ENCODE data around the gene ARHGAP29. TPM values are rescaled to one million over a fixed set of nuclear protein-coding genes. Genes with fewer than 3 reads are reported as not detected.

The ARHGAP29 gene
- total RNA-seq, 2 experiments from 2014 or later = not detected

- POLR2A ChIA-PET = no interaction called here
- CTCF ChIA-PET = interaction anchor here (0.6 to 0.8 kb wide), 2 partner anchors 10 to 367 kb away, joined by 3 read pairs; no protein-coding TSS in a partner anchor
These were observed 32.5 kb upstream of the ARHGAP29 start for GRCh38 chr1:94269921-94270320.

- ChIA-PET POLR2A (no interaction called here), CTCF (no interaction called here)
These were observed 28.5 kb upstream of the ARHGAP29 start for GRCh38 chr1:94265906-94266305.

GRCh38 chr1:94265011-94265422 lies 27.6 kb upstream of the ARHGAP29 start:
- ChIA-PET CTCF (no interaction called here), POLR2A (interaction anchor here (0.6 kb wide), 1 partner anchor 392 kb away, joined by 6 read pairs; no protein-coding TSS in a partner anchor)

- CTCF ChIA-PET = interaction anchor here (1.0 kb wide), 1 partner anchor 10 kb away, joined by 3 read pairs; no protein-coding TSS in a partner anchor
These were observed 23.4 kb upstream of the ARHGAP29 start for GRCh38 chr1:94260635-94261387.

GRCh38 chr1:94259635-94260289 lies 22.4 kb upstream of the ARHGAP29 start:
- CTCF ChIA-PET = interaction anchor here (1.0 kb wide), 1 partner anchor 11 kb away, joined by 3 read pairs; no protein-coding TSS in a partner anchor

More at GRCh38 chr1:94260635-94261387, 23.4 kb upstream of the ARHGAP29 start:
- POLR2A ChIA-PET = no interaction called here

GRCh38 chr1:94258873-94259331 lies 21.5 kb upstream of the ARHGAP29 start:
- CTCF ChIA-PET = interaction anchor here (0.6 kb wide), 1 partner anchor 271 kb away, joined by 4 read pairs; no protein-coding TSS in a partner anchor
- POLR2A ChIA-PET = no interaction called here

More at GRCh38 chr1:94259635-94260289, 22.4 kb upstream of the ARHGAP29 start:
- POLR2A ChIA-PET = no interaction called here

- ChIA-PET CTCF (no interaction called here), POLR2A (no interaction called here)
These were observed 20.1 kb upstream of the ARHGAP29 start for GRCh38 chr1:94257444-94257843.

- CTCF ChIA-PET = interaction anchor here (0.8 kb wide), 1 partner anchor 14 kb away, joined by 3 read pairs; no protein-coding TSS in a partner anchor
- POLR2A ChIA-PET = no interaction called here
These were observed 18.1 kb upstream of the ARHGAP29 start for GRCh38 chr1:94255476-94255875.

- ChIA-PET CTCF (no interaction called here), POLR2A (no interaction called here)
These were observed 16.9 kb upstream of the ARHGAP29 start for GRCh38 chr1:94254073-94254810.

GRCh38 chr1:94253456-94254017 lies 16.2 kb upstream of the ARHGAP29 start:
- ChIA-PET CTCF (no interaction called here), POLR2A (no interaction called here)

- POLR2A ChIA-PET = no interaction called here
- CTCF ChIA-PET = no interaction called here
These were observed 13.0 kb upstream of the ARHGAP29 start for GRCh38 chr1:94250341-94250740.

GRCh38 chr1:94248956-94249688 lies 11.7 kb upstream of the ARHGAP29 start:
- POLR2A ChIA-PET = no interaction called here

GRCh38 chr1:94247138-94248094 lies 10.0 kb upstream of the ARHGAP29 start:
- ChIA-PET CTCF (interaction anchor here (0.5 kb wide), 1 partner anchor 36 kb away, joined by 3 read pairs; no protein-coding TSS in a partner anchor), POLR2A (no interaction called here)

More at GRCh38 chr1:94248956-94249688, 11.7 kb upstream of the ARHGAP29 start:
- CTCF ChIA-PET = no interaction called here

GRCh38 chr1:94246692-94247137 lies 9.3 kb upstream of the ARHGAP29 start:
- ChIA-PET POLR2A (no interaction called here), CTCF (no interaction called here)

GRCh38 chr1:94245747-94246438 lies 8.5 kb upstream of the ARHGAP29 start:
- CTCF ChIA-PET = no interaction called here
- POLR2A ChIA-PET = no interaction called here

- CTCF ChIA-PET = no interaction called here
- POLR2A ChIA-PET = no interaction called here
These were observed 7.4 kb upstream of the ARHGAP29 start for GRCh38 chr1:94244816-94245215.

GRCh38 chr1:94243665-94244064 lies 6.3 kb upstream of the ARHGAP29 start:
- ChIA-PET POLR2A (no interaction called here), CTCF (no interaction called here)

Data from activated CD8-positive, alpha-beta memory T cell treated with anti-CD3 and anti-CD28 coated beads for 36 hours (primary cell).